ENCODE data around the gene MAPK4.

- TF ChIP-seq, protein P1, sequence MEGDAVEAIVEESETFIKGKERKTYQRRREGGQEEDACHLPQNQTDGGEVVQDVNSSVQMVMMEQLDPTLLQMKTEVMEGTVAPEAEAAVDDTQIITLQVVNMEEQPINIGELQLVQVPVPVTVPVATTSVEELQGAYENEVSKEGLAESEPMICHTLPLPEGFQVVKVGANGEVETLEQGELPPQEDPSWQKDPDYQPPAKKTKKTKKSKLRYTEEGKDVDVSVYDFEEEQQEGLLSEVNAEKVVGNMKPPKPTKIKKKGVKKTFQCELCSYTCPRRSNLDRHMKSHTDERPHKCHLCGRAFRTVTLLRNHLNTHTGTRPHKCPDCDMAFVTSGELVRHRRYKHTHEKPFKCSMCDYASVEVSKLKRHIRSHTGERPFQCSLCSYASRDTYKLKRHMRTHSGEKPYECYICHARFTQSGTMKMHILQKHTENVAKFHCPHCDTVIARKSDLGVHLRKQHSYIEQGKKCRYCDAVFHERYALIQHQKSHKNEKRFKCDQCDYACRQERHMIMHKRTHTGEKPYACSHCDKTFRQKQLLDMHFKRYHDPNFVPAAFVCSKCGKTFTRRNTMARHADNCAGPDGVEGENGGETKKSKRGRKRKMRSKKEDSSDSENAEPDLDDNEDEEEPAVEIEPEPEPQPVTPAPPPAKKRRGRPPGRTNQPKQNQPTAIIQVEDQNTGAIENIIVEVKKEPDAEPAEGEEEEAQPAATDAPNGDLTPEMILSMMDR (conservative IDR thresholded peaks at IDR 0.05), result no peak
- no peak for TF ChIP-seq EZH2 (IDR thresholded peaks at IDR 0.05; ENCODE audit: low read depth)
These were observed 68.0 kb downstream of the MAPK4 start for GRCh38 chr18:50627594-50628532.
